ENCODE results near the gene PRSS27.

DNA sequence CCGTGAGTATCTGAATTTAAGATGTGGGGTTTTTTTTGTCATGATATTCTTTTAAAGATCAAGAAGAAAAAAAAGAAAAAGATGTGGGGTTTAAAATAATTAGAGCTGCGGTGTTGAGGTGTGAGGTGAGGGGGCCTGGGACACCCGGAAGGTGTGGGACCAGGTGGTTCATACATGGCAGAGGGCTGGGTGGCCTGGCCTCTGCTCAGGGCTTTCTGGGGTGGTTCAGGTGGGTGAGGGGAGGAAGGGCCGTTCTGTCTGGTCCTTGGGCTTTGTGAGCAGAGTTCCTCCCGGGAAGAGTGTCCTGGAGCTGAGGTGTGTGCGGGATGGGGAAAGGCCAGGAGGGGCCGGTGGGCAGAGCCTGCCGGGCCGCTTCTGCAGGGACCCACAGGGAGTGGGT is 5.0 kb downstream of the PRSS27 start:
- TF ChIP-seq, protein P1, sequence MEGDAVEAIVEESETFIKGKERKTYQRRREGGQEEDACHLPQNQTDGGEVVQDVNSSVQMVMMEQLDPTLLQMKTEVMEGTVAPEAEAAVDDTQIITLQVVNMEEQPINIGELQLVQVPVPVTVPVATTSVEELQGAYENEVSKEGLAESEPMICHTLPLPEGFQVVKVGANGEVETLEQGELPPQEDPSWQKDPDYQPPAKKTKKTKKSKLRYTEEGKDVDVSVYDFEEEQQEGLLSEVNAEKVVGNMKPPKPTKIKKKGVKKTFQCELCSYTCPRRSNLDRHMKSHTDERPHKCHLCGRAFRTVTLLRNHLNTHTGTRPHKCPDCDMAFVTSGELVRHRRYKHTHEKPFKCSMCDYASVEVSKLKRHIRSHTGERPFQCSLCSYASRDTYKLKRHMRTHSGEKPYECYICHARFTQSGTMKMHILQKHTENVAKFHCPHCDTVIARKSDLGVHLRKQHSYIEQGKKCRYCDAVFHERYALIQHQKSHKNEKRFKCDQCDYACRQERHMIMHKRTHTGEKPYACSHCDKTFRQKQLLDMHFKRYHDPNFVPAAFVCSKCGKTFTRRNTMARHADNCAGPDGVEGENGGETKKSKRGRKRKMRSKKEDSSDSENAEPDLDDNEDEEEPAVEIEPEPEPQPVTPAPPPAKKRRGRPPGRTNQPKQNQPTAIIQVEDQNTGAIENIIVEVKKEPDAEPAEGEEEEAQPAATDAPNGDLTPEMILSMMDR (IDR thresholded peaks at IDR 0.05), result no peak
- TF ChIP-seq POLR2A (IDR thresholded peaks at IDR 0.05) (no peak), POLR2AphosphoS5 (IDR thresholded peaks at IDR 0.05) (no peak)
